Astrocyte (in vitro differentiated cells and primary cell): ENCODE data around the gene ATP1A1. TPM values are rescaled to one million over a fixed set of nuclear protein-coding genes. Genes with fewer than 3 reads are reported as not detected.

Source experiments
- DNase-seq: peaks from one replicate; pipeline ENCODE4 v3.0.0-alpha.2; 2010; ENCODE audit warnings: low read depth
- FAIRE-seq: peaks from 2 replicates; lab custom pipeline; 2011; peaks lifted over from hg19 to GRCh38; lab: Jason Lieb, UNC
- H2AFZ ChIP-seq: 2 replicates; pipeline ENCODE4 v1.6.0; 2012; ENCODE audit warnings: low read depth, low read length, inconsistent platforms
- H3K27ac ChIP-seq: 2 replicates; pipeline ENCODE4 v1.5.1; 2011; ENCODE audit warnings: low read depth, low read length, inconsistent platforms
- H3K27me3 ChIP-seq: 2 replicates; pipeline ENCODE4 v1.6.0; 2011; ENCODE audit warnings: low read length, inconsistent platforms; ENCODE audit not compliant: insufficient read depth
- H3K36me3 ChIP-seq: 2 replicates; pipeline ENCODE4 v1.5.1; 2011; ENCODE audit warnings: low read length, inconsistent platforms; ENCODE audit not compliant: insufficient read depth
- H3K4me1 ChIP-seq: 2 replicates; pipeline ENCODE4 v1.5.1; 2011; ENCODE audit warnings: low read length, inconsistent platforms; ENCODE audit not compliant: insufficient read depth
- H3K4me2 ChIP-seq: 2 replicates; pipeline ENCODE4 v1.6.0; 2012; ENCODE audit warnings: low read length, inconsistent platforms
- H3K4me3 ChIP-seq: 2 replicates; pipeline ENCODE4 v1.5.1; 2011; ENCODE audit warnings: low read depth, mild to moderate bottlenecking, low read length, inconsistent platforms; ENCODE audit not compliant: insufficient read depth
- H3K79me2 ChIP-seq: 2 replicates; pipeline ENCODE4 v1.6.0; 2012; ENCODE audit warnings: mild to moderate bottlenecking, low read length, inconsistent platforms; ENCODE audit not compliant: insufficient read depth
- H3K9ac ChIP-seq: 2 replicates; pipeline ENCODE4 v1.6.0; 2012; ENCODE audit warnings: mild to moderate bottlenecking, low read length, inconsistent platforms
- H3K9me3 ChIP-seq: 2 replicates; pipeline ENCODE4 v1.5.1; 2012; ENCODE audit warnings: low read depth, mild to moderate bottlenecking, low read length, inconsistent platforms; ENCODE audit not compliant: insufficient read depth
- H4K20me1 ChIP-seq: 2 replicates; pipeline ENCODE4 v1.6.0; 2012; ENCODE audit warnings: low read length, inconsistent platforms; ENCODE audit not compliant: insufficient read depth
- H3K27ac Mint-ChIP-seq: one replicate; pipeline ENCODE4 v1.8.0; 2021; ENCODE audit warnings: mild to moderate bottlenecking, mixed read lengths; ENCODE audit not compliant: unreplicated experiment
- H3K27me3 Mint-ChIP-seq: one replicate; pipeline ENCODE4 v1.8.0; 2021; ENCODE audit warnings: low read depth, mixed read lengths; ENCODE audit not compliant: unreplicated experiment
- H3K36me3 Mint-ChIP-seq: one replicate; pipeline ENCODE4 v1.8.0; 2021; ENCODE audit warnings: low read depth, mixed read lengths; ENCODE audit not compliant: unreplicated experiment
- H3K4me1 Mint-ChIP-seq: one replicate; pipeline ENCODE4 v1.8.0; 2021; ENCODE audit warnings: low read depth, mixed read lengths; ENCODE audit not compliant: unreplicated experiment
- H3K4me3 Mint-ChIP-seq: one replicate; pipeline ENCODE4 v1.8.0; 2021; ENCODE audit warnings: mild to moderate bottlenecking, moderate library complexity, mixed read lengths; ENCODE audit not compliant: unreplicated experiment
- H3K9me3 Mint-ChIP-seq: one replicate; pipeline ENCODE4 v1.8.0; 2021; ENCODE audit warnings: mild to moderate bottlenecking, mixed read lengths; ENCODE audit not compliant: unreplicated experiment
- EZH2 ChIP-seq: IDR thresholded peaks from 2 replicates; pipeline ENCODE4 v1.6.1; 2012; ENCODE audit warnings: mild to moderate bottlenecking, low read length, inconsistent platforms; ENCODE audit not compliant: insufficient read depth
- total RNA-seq: library from RNA; stranded (reverse); gene quantifications from 2 replicates; pipeline ENCODE4 v1.2.1, GENCODE V29; 2021
- TF ChIP-seq, protein P1 (sequence below): IDR thresholded peaks from 2 replicates; pipeline ENCODE4 v1.5.1; 2011; ENCODE audit warnings: low read depth, mild to moderate bottlenecking, inconsistent platforms, low read length, moderate library complexity; ENCODE audit not compliant: insufficient read depth

ATP1A1 gene
- total RNA-seq, 1 donor from 2014 or later: 317 TPM

DNA sequence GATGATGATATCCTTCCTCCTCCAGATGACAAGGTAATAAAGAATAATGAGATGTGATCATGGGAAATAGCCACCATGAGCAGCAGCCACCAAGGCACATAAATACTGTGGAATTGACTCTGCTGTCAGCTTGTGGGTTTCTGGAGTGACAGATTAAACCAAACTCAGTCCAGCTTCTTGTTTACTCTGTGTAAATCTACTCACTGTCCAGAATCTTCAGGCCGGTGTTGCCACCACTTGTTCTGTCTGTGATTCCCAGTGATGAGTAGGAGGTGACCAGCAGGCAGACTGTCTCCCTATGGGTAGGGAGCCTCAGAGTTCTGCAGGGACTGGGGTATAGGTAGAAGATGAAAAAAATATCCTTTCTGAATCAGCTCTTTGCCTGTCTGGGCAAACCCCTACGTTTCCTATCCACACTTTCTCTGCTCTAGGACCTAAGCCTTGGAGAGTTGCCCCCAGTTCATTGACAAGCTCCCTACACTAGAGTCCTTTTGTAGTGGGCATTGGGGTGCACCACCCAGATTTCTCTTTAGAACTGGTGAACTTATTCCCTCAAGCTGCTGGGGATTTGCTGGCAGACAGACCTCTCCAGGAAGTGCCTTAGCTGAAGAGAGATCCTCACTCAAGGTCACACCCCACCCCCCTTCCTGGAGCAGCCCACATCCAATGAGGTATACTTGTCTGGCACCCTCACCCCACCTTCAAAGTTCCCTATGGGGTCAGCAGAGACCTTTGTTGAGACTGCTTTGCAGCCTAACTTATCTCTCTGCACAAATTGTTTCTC lies 47.6 kb downstream of the ATP1A1 start:
- Histone ChIP-seq H3K4me2 (no peak overlapping the region), H4K20me1 (no peaks in the 10 kb centered on the region), H3K27ac (no peak overlapping the region), H2AFZ (no peak overlapping the region), H3K27me3 (peaks cover 11% of the 10 kb centered on the region), H3K79me2 (no peaks in the 10 kb centered on the region), H3K4me3 (no peak overlapping the region), H3K9ac (no peak overlapping the region), H3K4me1 (peaks cover 4% of the 10 kb centered on the region), H3K9me3 (no peaks in the 10 kb centered on the region), H3K36me3 (no peaks in the 10 kb centered on the region)
- Mint-ChIP-seq H3K27ac (no peak overlapping the region), H3K4me3 (no peak overlapping the region), H3K36me3 (no peaks in the 10 kb centered on the region), H3K4me1 (peaks cover 21% of the 10 kb centered on the region), H3K27me3 (peaks cover 6% of the 10 kb centered on the region), H3K9me3 (no peaks in the 10 kb centered on the region)
- TF ChIP-seq, protein P1, sequence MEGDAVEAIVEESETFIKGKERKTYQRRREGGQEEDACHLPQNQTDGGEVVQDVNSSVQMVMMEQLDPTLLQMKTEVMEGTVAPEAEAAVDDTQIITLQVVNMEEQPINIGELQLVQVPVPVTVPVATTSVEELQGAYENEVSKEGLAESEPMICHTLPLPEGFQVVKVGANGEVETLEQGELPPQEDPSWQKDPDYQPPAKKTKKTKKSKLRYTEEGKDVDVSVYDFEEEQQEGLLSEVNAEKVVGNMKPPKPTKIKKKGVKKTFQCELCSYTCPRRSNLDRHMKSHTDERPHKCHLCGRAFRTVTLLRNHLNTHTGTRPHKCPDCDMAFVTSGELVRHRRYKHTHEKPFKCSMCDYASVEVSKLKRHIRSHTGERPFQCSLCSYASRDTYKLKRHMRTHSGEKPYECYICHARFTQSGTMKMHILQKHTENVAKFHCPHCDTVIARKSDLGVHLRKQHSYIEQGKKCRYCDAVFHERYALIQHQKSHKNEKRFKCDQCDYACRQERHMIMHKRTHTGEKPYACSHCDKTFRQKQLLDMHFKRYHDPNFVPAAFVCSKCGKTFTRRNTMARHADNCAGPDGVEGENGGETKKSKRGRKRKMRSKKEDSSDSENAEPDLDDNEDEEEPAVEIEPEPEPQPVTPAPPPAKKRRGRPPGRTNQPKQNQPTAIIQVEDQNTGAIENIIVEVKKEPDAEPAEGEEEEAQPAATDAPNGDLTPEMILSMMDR: no peak
- TF ChIP-seq EZH2: no peak
- FAIRE-seq (no peak), DNase-seq (no peak)

DNA sequence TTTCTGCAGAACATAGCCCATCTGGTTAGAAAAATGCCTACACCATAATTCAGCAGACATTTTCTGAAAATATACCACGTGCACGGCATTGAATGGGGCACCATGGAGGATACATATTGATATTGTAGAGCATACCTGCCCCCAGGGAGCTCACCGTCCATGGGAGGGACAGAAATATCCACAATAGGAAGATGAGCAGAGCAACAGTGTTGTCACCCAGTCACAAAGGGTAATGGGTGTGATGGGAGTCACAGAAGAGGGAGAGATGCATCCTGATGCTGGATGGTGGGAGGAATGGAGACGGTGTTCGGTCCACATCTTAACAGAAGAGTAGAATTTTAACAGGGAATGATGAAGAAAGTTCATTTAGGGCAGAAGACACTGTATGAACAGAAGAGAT lies 51.4 kb downstream of the ATP1A1 start:
- Histone ChIP-seq H3K27ac (no peak overlapping the region), H3K4me2 (no peak overlapping the region), H3K27me3 (peaks cover 18% of the 10 kb centered on the region), H3K9me3 (no peaks in the 10 kb centered on the region), H3K79me2 (no peaks in the 10 kb centered on the region), H4K20me1 (no peaks in the 10 kb centered on the region), H3K4me3 (no peak overlapping the region), H3K9ac (no peak overlapping the region), H3K36me3 (no peaks in the 10 kb centered on the region), H3K4me1 (no peaks in the 10 kb centered on the region), H2AFZ (no peak overlapping the region)
- Mint-ChIP-seq H3K9me3 (no peaks in the 10 kb centered on the region), H3K4me1 (peaks cover 5% of the 10 kb centered on the region), H3K27me3 (peaks cover 9% of the 10 kb centered on the region), H3K27ac (no peak overlapping the region), H3K4me3 (no peak overlapping the region), H3K36me3 (no peaks in the 10 kb centered on the region)
- DNase-seq (no peak), FAIRE-seq (no peak)
- TF ChIP-seq, protein P1: no peak
- no peak for TF ChIP-seq EZH2

DNA sequence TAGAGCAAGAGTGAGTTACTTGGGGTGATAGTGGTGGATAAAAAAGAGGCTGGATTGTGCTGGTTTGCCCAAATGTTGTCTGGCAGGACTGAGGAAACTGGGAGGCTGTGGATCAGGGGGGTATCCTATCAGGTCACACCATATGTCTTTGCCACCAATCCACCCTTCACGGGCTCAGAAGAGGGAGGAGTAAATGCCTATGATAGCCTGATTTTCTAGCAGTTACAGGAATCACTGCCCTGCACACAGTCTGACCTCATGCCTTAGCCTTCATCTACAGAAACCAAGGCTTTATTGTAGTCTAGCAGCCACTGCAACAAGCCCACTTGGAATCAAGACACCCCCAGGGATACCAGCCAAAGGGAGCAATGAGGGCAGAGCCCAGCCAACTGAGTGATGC lies 51.8 kb downstream of the ATP1A1 start:
- DNase-seq (no peak), FAIRE-seq (no peak)
- no peaks in the 10 kb centered on the region for H3K4me1 ChIP-seq
- H3K4me1 Mint-ChIP-seq: peaks cover 5% of the 10 kb centered on the region
- H3K9me3 ChIP-seq: no peaks in the 10 kb centered on the region
- H3K36me3 ChIP-seq: no peaks in the 10 kb centered on the region
- no peaks in the 10 kb centered on the region for H4K20me1 ChIP-seq
- H3K27ac Mint-ChIP-seq: no peak overlapping the region
- H3K36me3 Mint-ChIP-seq: no peaks in the 10 kb centered on the region
- H3K27me3 Mint-ChIP-seq: peaks cover 12% of the 10 kb centered on the region
- H2AFZ ChIP-seq: no peak overlapping the region
- H3K27me3 ChIP-seq: peaks cover 18% of the 10 kb centered on the region
- H3K4me3 Mint-ChIP-seq: no peak overlapping the region
- TF ChIP-seq, protein P1: no peak
- TF ChIP-seq EZH2: no peak
- H3K4me2 ChIP-seq: no peak overlapping the region
- no peak overlapping the region for H3K27ac ChIP-seq
- peaks cover 3% of the 10 kb centered on the region for H3K9me3 Mint-ChIP-seq
- no peak overlapping the region for H3K9ac ChIP-seq
- H3K4me3 ChIP-seq: no peak overlapping the region
- H3K79me2 ChIP-seq: no peaks in the 10 kb centered on the region
